ENCODE measurements around the gene AGPAT3.

The AGPAT3 gene

DNA sequence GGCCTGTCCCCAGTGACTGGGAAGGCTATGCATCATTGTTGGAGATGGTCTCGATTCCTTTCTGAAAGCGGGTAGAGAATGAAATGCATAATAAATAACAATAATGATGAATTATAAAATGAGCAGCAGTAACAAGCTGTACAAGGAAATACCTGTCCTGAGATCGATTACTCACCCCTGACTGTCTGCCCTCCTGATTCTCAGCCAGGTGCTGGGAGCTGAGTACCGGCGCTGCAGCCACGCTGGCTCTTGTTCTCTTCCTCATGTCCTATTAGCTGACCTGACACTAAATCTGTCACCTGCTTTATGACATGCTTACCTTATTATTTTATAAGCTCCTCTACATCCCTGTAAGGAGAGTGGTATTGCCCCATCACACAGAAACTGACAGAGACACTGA, 3.4 kb downstream of the AGPAT3 start:
- H3K9me3 ChIP-seq (ENCODE audit: control insufficient read depth, low read length): no peaks in the 10 kb centered on the region
- H3K9ac ChIP-seq (ENCODE audit: low read length): no peak overlapping the region
- H3K4me3 ChIP-seq (ENCODE audit: low read length): no peak overlapping the region
- H3K36me3 ChIP-seq (ENCODE audit: control insufficient read depth, insufficient read depth, low read length): no peaks in the 10 kb centered on the region
- no peaks in the 10 kb centered on the region for H3K27me3 ChIP-seq (ENCODE audit: control insufficient read depth, insufficient read depth, low read length)
- peaks cover 26% of the 10 kb centered on the region for H3K4me1 ChIP-seq (ENCODE audit: control insufficient read depth, insufficient read depth, low read length)

DNA sequence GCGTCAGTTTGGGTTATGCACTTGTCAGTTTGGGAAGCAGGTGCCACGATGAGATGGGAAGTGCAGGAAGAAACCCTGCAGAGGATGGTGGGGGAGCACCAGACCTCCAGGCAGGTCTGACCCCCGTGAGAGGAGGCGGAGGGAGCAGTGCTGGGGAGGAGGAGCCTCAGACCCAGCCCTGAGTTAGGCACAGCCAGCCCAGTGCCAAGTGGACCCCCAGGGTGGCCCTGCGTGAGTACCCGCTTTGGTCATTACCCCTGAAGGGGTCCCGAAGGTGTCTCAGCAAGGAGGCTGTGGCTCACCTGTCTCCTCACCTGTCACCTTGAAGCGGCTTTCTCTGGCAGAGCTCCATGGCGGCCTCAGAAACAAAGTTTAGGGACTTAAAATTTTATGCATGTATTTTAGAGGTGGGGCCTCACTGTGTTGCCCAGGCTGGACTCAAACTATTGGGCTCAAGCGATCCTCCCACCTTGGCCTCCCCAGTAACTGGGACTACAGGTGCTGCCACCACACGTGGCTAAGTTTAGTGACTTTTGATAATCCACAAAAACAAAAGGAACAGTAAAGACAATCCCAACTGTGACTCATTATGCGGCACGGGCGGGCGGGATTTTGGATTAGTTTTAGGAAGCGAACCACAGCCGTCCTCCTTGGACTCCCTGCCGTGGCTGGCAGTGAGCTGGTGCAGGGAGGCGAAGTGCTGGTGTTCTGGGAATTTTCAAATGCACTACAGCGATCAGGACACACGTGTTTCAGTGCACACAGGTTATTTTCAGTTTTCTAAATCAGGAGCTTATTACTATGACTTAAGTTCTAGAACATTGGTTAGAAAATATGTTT, 4.7 kb downstream of the AGPAT3 start:
- no peaks in the 10 kb centered on the region for H3K36me3 ChIP-seq (ENCODE audit: control insufficient read depth, insufficient read depth, low read length)
- peaks cover 26% of the 10 kb centered on the region for H3K4me1 ChIP-seq (ENCODE audit: control insufficient read depth, insufficient read depth, low read length)
- no peak overlapping the region for H3K4me3 ChIP-seq (ENCODE audit: low read length)
- H3K9me3 ChIP-seq (ENCODE audit: control insufficient read depth, low read length): no peaks in the 10 kb centered on the region
- no peak overlapping the region for H3K9ac ChIP-seq (ENCODE audit: low read length)
- H3K27me3 ChIP-seq (ENCODE audit: control insufficient read depth, insufficient read depth, low read length): no peaks in the 10 kb centered on the region

DNA sequence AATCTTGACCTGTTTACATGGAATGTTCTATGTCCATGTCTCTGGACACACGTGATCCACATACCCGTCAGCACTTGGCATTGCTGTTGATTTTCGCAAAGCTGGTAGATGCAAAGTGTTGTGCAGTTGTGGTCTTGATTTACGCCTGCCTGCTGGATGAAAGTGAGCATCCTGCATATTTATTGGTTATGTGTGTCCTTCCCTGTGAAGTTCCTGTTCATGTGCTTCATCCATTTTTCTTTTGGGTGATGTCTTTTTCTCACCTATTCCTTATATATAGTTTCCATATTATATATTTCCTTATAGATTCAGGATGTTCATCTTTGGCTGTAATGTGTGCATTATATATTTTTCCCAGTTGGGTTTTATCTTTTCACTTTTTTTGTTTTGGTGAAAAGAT, 6.5 kb downstream of the AGPAT3 start:
- peaks cover 24% of the 10 kb centered on the region for H3K4me1 ChIP-seq (ENCODE audit: control insufficient read depth, insufficient read depth, low read length)
- no peak overlapping the region for H3K4me3 ChIP-seq (ENCODE audit: low read length)
- no peak overlapping the region for H3K9ac ChIP-seq (ENCODE audit: low read length)
- no peaks in the 10 kb centered on the region for H3K9me3 ChIP-seq (ENCODE audit: control insufficient read depth, low read length)
- no peaks in the 10 kb centered on the region for H3K36me3 ChIP-seq (ENCODE audit: control insufficient read depth, insufficient read depth, low read length)
- no peaks in the 10 kb centered on the region for H3K27me3 ChIP-seq (ENCODE audit: control insufficient read depth, insufficient read depth, low read length)

DNA sequence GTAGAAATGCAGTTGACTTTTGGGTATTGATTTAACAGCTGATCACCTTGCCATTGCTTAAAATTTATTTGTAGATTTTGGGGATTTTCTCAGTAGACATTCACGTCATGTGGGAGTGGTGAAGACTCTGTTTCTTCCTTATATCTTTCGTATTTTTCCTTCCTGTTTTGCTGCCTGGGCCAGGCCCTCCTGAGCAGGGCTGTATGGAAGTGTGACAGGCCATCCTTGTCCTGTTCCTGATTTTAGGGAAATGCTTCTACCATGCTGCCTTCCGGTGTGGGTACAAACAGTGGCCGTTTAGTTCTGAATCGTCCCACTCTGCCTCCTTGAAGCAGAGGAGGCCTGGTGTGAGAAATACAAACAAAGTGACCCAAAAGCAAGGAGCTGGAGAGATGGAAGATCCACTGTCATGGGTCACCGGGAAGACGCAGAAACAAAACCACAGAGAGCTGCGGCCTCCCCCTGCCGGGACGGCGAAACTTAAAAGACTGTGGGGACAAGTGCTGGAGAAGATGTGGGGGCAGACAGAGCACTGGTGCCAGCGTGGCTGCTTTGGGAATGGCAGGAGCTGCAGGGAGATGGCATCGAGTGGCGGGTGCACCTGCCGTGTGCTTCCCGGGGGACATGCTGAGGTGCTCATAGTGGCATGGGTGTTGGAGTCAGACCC, 7.6 kb downstream of the AGPAT3 start:
- no peaks in the 10 kb centered on the region for H3K9me3 ChIP-seq (ENCODE audit: control insufficient read depth, low read length)
- no peak overlapping the region for H3K4me3 ChIP-seq (ENCODE audit: low read length)
- H3K36me3 ChIP-seq (ENCODE audit: control insufficient read depth, insufficient read depth, low read length): no peaks in the 10 kb centered on the region
- H3K27me3 ChIP-seq (ENCODE audit: control insufficient read depth, insufficient read depth, low read length): no peaks in the 10 kb centered on the region
- H3K4me1 ChIP-seq (ENCODE audit: control insufficient read depth, insufficient read depth, low read length): peaks cover 12% of the 10 kb centered on the region
- no peak overlapping the region for H3K9ac ChIP-seq (ENCODE audit: low read length)

DNA sequence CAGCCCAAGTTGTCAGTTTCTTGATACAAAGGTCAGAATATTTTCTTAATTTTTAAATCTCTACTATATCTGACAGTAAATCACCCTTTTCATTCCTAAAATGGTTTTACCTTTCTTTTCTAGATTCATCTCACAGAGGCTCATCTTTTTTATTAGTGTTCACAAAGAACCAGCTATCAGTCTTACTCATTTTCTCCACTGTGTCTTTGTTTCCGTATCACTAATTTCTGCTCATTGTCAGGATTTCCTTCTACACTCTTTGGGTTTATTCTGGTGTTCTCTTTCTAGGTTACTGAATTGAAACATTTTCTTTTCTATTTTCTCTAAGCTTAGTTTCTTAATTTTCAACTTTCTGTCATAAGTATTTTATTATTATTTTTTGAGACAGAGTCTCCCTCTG, 8.7 kb downstream of the AGPAT3 start:
- H3K9me3 ChIP-seq (ENCODE audit: control insufficient read depth, low read length): no peaks in the 10 kb centered on the region
- H3K36me3 ChIP-seq (ENCODE audit: control insufficient read depth, insufficient read depth, low read length): no peaks in the 10 kb centered on the region
- H3K4me1 ChIP-seq (ENCODE audit: control insufficient read depth, insufficient read depth, low read length): peaks cover 3% of the 10 kb centered on the region
- H3K9ac ChIP-seq (ENCODE audit: low read length): no peak overlapping the region
- no peak overlapping the region for H3K4me3 ChIP-seq (ENCODE audit: low read length)
- no peaks in the 10 kb centered on the region for H3K27me3 ChIP-seq (ENCODE audit: control insufficient read depth, insufficient read depth, low read length)

DNA sequence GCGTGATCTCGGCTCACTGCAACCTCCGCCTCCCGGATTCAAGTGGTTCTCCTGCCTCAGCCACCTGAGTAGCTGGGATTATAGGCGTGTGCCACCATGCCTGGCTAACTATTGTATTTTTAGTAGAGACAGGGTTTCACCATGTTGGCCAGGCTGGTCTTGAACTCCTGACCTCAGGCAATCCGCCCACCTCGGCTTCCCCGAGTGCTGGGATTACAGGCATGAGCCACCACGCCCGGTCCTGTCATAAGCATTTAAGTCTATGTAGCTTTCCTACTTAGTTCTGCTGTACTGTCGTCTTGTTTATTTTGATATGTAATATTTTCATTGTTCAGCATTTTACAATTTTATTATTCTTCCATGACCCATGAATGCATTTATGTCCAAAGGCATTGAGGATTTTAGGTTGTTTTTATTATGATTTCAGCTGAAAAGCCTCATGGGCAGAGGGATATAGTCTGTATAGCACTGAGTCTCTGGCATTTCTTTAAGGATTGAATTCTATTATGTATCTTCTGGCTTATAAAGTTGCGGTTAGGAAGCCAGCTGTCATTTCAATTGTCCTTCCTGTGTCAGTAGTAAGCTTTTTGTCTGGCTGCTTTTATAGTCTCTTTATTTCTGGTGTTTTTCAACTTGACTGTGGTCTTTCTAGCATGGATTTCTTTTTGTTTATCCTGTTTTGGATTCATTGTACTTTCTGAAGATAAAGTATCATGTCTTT, 9.2 kb downstream of the AGPAT3 start:
- Histone ChIP-seq H3K36me3 (ENCODE audit: control insufficient read depth, insufficient read depth, low read length) (no peaks in the 10 kb centered on the region), H3K4me3 (ENCODE audit: low read length) (no peak overlapping the region), H3K9ac (ENCODE audit: low read length) (no peak overlapping the region), H3K27me3 (ENCODE audit: control insufficient read depth, insufficient read depth, low read length) (no peaks in the 10 kb centered on the region), H3K9me3 (ENCODE audit: control insufficient read depth, low read length) (no peaks in the 10 kb centered on the region), H3K4me1 (ENCODE audit: control insufficient read depth, insufficient read depth, low read length) (no peaks in the 10 kb centered on the region)

DNA sequence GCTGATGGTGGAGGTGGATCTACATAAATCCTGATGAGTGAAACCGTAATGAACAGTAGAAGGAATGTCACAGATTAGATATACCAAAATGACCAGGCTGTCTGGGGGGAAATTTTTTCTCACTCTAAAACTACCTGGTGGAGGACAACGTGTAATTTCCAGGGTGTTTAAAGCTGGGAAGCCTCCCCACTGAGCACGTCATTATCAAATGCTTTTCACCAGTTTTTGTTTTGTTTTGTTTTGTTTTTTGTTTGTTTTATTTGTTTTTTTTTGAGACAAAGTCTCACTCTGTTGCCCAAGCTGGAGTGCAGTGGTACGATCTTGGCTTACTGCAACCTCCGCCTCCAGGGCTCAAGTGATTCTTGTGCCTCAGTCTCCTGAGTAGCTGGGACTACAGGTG, 11.6 kb downstream of the AGPAT3 start:
- Histone ChIP-seq H3K9me3 (ENCODE audit: control insufficient read depth, low read length) (no peaks in the 10 kb centered on the region), H3K4me1 (ENCODE audit: control insufficient read depth, insufficient read depth, low read length) (peaks cover 14% of the 10 kb centered on the region), H3K4me3 (ENCODE audit: low read length) (no peak overlapping the region), H3K36me3 (ENCODE audit: control insufficient read depth, insufficient read depth, low read length) (no peaks in the 10 kb centered on the region), H3K27me3 (ENCODE audit: control insufficient read depth, insufficient read depth, low read length) (no peaks in the 10 kb centered on the region), H3K9ac (ENCODE audit: low read length) (no peak overlapping the region)

DNA sequence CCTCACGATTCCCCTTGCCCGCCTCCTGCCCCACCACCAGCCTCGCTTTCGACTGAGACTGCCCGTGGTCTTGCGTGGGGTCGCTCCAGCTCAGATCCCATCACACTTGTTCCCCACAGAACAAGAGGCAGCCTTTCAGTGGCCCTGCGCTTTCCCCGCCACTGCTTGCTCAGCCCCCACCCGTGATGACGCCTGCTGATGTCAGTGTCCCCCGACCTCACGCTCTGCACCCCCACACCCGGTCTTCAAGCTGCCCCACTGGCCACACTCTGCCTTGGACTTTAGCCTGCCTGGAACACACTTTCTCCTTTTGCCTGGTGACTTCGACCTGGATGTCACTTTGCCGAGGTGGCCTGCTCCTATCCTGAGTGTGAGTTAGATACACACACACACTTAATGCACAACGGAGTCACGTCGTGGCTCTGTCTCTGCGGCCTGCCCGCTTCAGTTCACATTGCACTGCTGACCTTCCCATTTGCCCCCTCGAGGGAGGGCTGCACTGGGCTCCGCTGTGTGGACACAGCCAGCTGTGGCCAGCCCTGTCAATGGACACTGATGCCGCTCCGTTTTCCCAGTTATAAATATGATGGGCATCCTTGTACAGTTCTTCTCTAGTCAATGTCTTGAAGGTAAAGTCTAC, 13.0 kb downstream of the AGPAT3 start:
- peaks cover 18% of the 10 kb centered on the region for H3K4me1 ChIP-seq (ENCODE audit: control insufficient read depth, insufficient read depth, low read length)
- H3K9me3 ChIP-seq (ENCODE audit: control insufficient read depth, low read length): no peaks in the 10 kb centered on the region
- no peaks in the 10 kb centered on the region for H3K36me3 ChIP-seq (ENCODE audit: control insufficient read depth, insufficient read depth, low read length)
- no peak overlapping the region for H3K9ac ChIP-seq (ENCODE audit: low read length)
- H3K27me3 ChIP-seq (ENCODE audit: control insufficient read depth, insufficient read depth, low read length): no peaks in the 10 kb centered on the region
- H3K4me3 ChIP-seq (ENCODE audit: low read length): no peak overlapping the region

DNA sequence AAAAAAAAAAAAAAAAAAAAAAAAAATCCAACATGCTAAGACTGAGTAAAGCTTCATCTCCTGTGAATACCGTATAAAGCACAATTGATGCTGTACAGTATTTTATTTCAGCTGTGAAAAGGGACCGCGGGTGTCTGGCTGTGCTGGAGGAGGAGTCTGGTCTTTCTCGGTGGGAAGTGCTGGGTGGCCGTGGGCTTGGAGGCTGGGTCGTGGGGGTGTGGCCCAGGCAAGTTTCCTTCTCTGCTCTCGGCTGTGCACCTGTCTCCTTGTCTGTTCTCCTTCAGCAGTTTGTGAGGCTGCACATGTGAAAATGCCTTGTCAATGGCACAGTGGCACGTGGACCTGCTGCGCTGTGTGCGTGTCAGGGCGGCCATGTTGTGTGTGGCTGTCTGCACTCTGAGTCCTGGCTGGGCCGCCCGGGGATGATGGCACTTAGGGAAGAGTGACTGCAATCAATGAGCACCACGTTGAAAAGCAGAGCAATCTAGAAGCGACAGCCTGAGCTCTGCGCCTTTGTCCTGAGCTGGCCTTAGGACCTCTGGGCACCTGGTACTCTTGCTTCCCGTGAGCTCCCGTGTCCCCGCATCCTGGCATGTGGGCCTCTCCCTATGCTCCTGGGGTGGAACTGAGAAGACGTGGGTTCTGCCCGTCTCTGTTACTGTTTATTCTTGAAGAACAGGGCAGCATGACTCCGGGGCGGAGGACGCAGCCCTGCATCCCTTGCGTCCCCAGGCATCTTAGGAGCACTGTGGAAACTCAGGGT, 14.5 kb downstream of the AGPAT3 start:
- H3K9ac ChIP-seq (ENCODE audit: low read length): no peak overlapping the region

DNA sequence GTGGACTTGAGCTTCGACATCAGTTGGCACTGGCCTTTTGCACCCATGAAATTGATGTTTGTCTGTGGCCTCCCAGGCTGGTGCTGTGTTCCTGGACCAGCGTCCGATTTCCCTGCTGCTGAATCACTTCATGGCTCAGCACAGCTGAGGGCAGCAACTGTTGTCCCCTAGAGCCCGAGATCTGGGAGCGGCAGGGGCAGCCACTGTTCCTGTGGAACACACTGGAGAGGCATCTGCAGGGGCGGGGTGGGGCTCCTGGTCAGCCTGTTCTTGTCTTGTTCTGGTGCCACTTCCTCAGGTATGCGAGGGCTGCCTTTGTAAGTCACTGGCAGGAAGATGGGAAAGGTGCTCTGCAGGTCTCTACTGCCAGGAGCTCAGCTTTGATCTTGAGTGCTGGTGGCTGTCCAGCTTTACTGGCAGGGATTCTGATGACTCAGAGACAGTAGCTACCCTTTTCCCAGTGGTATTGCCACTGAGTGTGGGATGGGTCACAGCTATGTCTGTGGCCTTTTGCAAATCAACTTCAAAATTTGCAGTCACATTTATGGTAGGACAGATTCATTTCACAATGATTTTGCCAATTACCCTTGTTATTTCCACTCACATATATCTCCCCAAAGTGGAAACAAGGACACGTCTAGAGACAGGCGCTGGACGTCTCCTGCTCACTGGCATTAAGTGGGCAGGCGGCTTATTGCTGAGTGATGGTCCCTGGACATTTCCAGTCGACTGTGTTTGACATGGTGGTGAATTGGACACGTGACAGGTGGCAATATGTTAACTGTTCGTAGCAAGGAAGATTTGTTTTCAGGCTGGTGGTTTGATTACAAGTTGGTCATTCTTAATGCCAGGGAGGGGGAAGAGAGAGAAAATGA, 15.3 kb downstream of the AGPAT3 start:
- Histone ChIP-seq H3K27me3 (ENCODE audit: control insufficient read depth, insufficient read depth, low read length) (no peaks in the 10 kb centered on the region), H3K9ac (ENCODE audit: low read length) (no peak overlapping the region), H3K36me3 (ENCODE audit: control insufficient read depth, insufficient read depth, low read length) (no peaks in the 10 kb centered on the region), H3K4me1 (ENCODE audit: control insufficient read depth, insufficient read depth, low read length) (peaks cover 40% of the 10 kb centered on the region), H3K9me3 (ENCODE audit: control insufficient read depth, low read length) (no peaks in the 10 kb centered on the region), H3K4me3 (ENCODE audit: low read length) (no peak overlapping the region)

More for the DNA sequence above, 14.5 kb downstream of the AGPAT3 start:
- H3K27me3 ChIP-seq (ENCODE audit: control insufficient read depth, insufficient read depth, low read length): no peaks in the 10 kb centered on the region
- H3K4me1 ChIP-seq (ENCODE audit: control insufficient read depth, insufficient read depth, low read length): peaks cover 33% of the 10 kb centered on the region
- H3K4me3 ChIP-seq (ENCODE audit: low read length): no peak overlapping the region
- H3K9me3 ChIP-seq (ENCODE audit: control insufficient read depth, low read length): no peaks in the 10 kb centered on the region
- H3K36me3 ChIP-seq (ENCODE audit: control insufficient read depth, insufficient read depth, low read length): no peaks in the 10 kb centered on the region

DNA sequence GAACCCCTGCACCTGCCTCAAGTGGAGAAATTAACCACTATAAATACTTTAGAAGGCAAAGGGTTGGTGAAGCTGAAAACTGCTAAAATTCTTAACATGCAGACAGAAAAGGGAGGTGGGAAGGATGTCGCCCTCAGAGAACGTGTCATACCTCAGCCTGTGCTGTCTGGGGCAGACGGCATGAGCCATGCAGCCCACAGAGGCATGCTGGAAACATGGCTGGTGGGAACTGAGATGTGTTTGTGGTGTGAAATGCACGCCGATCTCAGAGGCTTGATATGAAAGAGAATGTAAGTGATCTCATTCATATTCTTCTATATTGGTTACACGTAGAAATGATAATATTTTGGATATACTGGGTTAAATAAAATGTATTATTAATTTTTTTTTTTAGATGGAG, 16.3 kb downstream of the AGPAT3 start:
- no peaks in the 10 kb centered on the region for H3K36me3 ChIP-seq (ENCODE audit: control insufficient read depth, insufficient read depth, low read length)
- no peaks in the 10 kb centered on the region for H3K9me3 ChIP-seq (ENCODE audit: control insufficient read depth, low read length)
- H3K4me1 ChIP-seq (ENCODE audit: control insufficient read depth, insufficient read depth, low read length): peaks cover 46% of the 10 kb centered on the region
- H3K9ac ChIP-seq (ENCODE audit: low read length): no peak overlapping the region
- H3K4me3 ChIP-seq (ENCODE audit: low read length): no peak overlapping the region
- no peaks in the 10 kb centered on the region for H3K27me3 ChIP-seq (ENCODE audit: control insufficient read depth, insufficient read depth, low read length)
